HepG2 (cell line): ENCODE results near the gene ST6GALNAC2. TPM values are rescaled to one million over a fixed set of nuclear protein-coding genes. Genes with fewer than 3 reads are reported as not detected.

ENCODE experiments used
- ARID2 ChIP-seq: sonication (generic); formaldehyde crosslinking; IDR thresholded peaks from 2 replicates; pipeline ENCODE4 v1.8.1; 2022; ENCODE audit warnings: mild to moderate bottlenecking, missing genetic modification reagents, borderline replicate concordance
- CCDC6 ChIP-seq: sonication (generic); formaldehyde crosslinking; IDR thresholded peaks from 2 replicates; pipeline ENCODE4 v1.8.1; 2022; ENCODE audit warnings: mild to moderate bottlenecking, missing genetic modification reagents, moderate library complexity
- CREB3 ChIP-seq: sonication (generic); formaldehyde crosslinking; IDR thresholded peaks from 2 replicates; pipeline ENCODE4 v1.5.0; 2020; ENCODE audit warnings: missing genetic modification reagents
- FOSL1 ChIP-seq: sonication (generic); formaldehyde crosslinking; IDR thresholded peaks from 2 replicates; pipeline ENCODE4 v1.9.0; 2021; ENCODE audit warnings: missing genetic modification reagents, borderline replicate concordance
- HNF4G ChIP-seq, 2 experiments: sonication (generic) in 1 of 2; formaldehyde crosslinking in 1 of 2; IDR thresholded peaks; 2 replicates each; pipeline versions ENCODE4 v1.4.0 to v1.6.1; 2011 to 2020; ENCODE audit warnings: borderline replicate concordance in 2 of 2, low read depth in 2 of 2, mild to moderate bottlenecking in 2 of 2, low read length in 1 of 2, missing genetic modification reagents in 1 of 2, moderate library complexity in 1 of 2
- IKZF1 ChIP-seq: fragments of 450-650 bp; IDR thresholded peaks from 2 replicates; pipeline ENCODE4 v1.7.1; 2016
- MIER3 ChIP-seq: IDR thresholded peaks from 2 replicates; pipeline ENCODE4 v1.6.1; 2016; ENCODE audit warnings: missing compliant biosample characterization, borderline replicate concordance
- MXD1 ChIP-seq: sonication (generic); formaldehyde crosslinking; IDR thresholded peaks from 2 replicates; pipeline ENCODE4 v1.4.0; 2020; ENCODE audit warnings: mild to moderate bottlenecking, missing genetic modification reagents
- PRMT3 ChIP-seq: sonication (generic); formaldehyde crosslinking; IDR thresholded peaks from 2 replicates; pipeline ENCODE4 v1.8.1; 2022; ENCODE audit warnings: low read depth, mild to moderate bottlenecking, moderate library complexity, missing genetic modification reagents, borderline replicate concordance
- RELA ChIP-seq: sonication (generic); formaldehyde crosslinking; IDR thresholded peaks from 2 replicates; pipeline ENCODE4 v1.4.0; 2020; ENCODE audit warnings: missing genetic modification reagents
- RFXAP ChIP-seq: sonication (generic); formaldehyde crosslinking; IDR thresholded peaks from 2 replicates; pipeline ENCODE4 v1.4.0; 2020; ENCODE audit warnings: missing genetic modification reagents, borderline replicate concordance
- SIN3B ChIP-seq: fragments of 150-350 bp; IDR thresholded peaks from 2 replicates; pipeline ENCODE4 v1.6.1; 2014; ENCODE audit warnings: low read length
- ZNF256 ChIP-seq: sonication (generic); formaldehyde crosslinking; conservative IDR thresholded peaks from 2 replicates; pipeline ENCODE4 v1.4.0; 2020; ENCODE audit warnings: missing genetic modification reagents
- ZNF260 ChIP-seq: sonication (generic); formaldehyde crosslinking; IDR thresholded peaks from 2 replicates; pipeline ENCODE4 v1.4.0; 2020; ENCODE audit warnings: missing genetic modification reagents, low read depth, mild to moderate bottlenecking, borderline replicate concordance
- ZNF431 ChIP-seq: sonication (generic); formaldehyde crosslinking; IDR thresholded peaks from 2 replicates; pipeline ENCODE4 v1.9.0; 2022; ENCODE audit warnings: missing genetic modification reagents, low read depth, mild to moderate bottlenecking, borderline replicate concordance
- ZNF543 ChIP-seq: sonication (generic); formaldehyde crosslinking; IDR thresholded peaks from 2 replicates; pipeline ENCODE4 v1.4.0; 2020; ENCODE audit warnings: mild to moderate bottlenecking, missing genetic modification reagents
- ZNF552 ChIP-seq: sonication (generic); formaldehyde crosslinking; IDR thresholded peaks from 2 replicates; pipeline ENCODE4 v1.9.0; 2022; ENCODE audit warnings: missing genetic modification reagents, mild to moderate bottlenecking, borderline replicate concordance
- ZNF605 ChIP-seq: sonication (generic); formaldehyde crosslinking; IDR thresholded peaks from 2 replicates; pipeline ENCODE4 v1.8.0; 2022; ENCODE audit warnings: mild to moderate bottlenecking, missing genetic modification reagents
- ZNF619 ChIP-seq: sonication (generic); formaldehyde crosslinking; IDR thresholded peaks from 2 replicates; pipeline ENCODE4 v1.4.0; 2020; ENCODE audit warnings: mild to moderate bottlenecking, missing genetic modification reagents
- ZNF883 ChIP-seq: sonication (generic); formaldehyde crosslinking; IDR thresholded peaks from 2 replicates; pipeline ENCODE4 v1.5.1; 2020; ENCODE audit warnings: mild to moderate bottlenecking, missing genetic modification reagents; ENCODE audit errors: not compliant biosample characterization
- ZSCAN12 ChIP-seq: sonication (generic); formaldehyde crosslinking; IDR thresholded peaks from 2 replicates; pipeline ENCODE4 v1.9.0; 2021; ENCODE audit warnings: mild to moderate bottlenecking, missing genetic modification reagents
- polyA plus RNA-seq, 8 experiments: library from polyadenylated mRNA; depleted of rRNA in 3 of 8; stranded (reverse) in 7 of 8; unstranded in 1 of 8; fragments of >200 nt; fragmentation: Illumina TruSeq in 4 of 8; extraction: Trizol in 4 of 8; gene quantifications; 2 replicates each; pipeline versions ENCODE4 v1.2.1 to v1.2.3, GENCODE V29; 2011 to 2016; ENCODE audit warnings: low read depth in 4 of 8, missing spikeins in 1 of 8, mixed read lengths in 1 of 8; ENCODE audit not compliant: insufficient read depth in 1 of 8
- total RNA-seq, 5 experiments: library from RNA; depleted of rRNA; stranded (reverse); fragments of >200 nt; fragmentation: Illumina TruSeq; extraction: Trizol; gene quantifications; 2 replicates each; pipeline ENCODE4 v1.2.3, GENCODE V29; 2016; ENCODE audit warnings: low read depth in 1 of 5
- TF ChIP-seq, protein P1 (sequence below): sonication (generic); formaldehyde crosslinking; IDR thresholded peaks from 2 replicates; pipeline ENCODE4 v1.4.0; 2020; ENCODE audit warnings: missing genetic modification reagents, borderline replicate concordance

ST6GALNAC2 gene
- total and polyA plus RNA-seq, 2 of the 13 experiments (the other 11 are each of a cell fraction or from before 2014, with no cell fraction given): 0.12 to 0.49 TPM

DNA sequence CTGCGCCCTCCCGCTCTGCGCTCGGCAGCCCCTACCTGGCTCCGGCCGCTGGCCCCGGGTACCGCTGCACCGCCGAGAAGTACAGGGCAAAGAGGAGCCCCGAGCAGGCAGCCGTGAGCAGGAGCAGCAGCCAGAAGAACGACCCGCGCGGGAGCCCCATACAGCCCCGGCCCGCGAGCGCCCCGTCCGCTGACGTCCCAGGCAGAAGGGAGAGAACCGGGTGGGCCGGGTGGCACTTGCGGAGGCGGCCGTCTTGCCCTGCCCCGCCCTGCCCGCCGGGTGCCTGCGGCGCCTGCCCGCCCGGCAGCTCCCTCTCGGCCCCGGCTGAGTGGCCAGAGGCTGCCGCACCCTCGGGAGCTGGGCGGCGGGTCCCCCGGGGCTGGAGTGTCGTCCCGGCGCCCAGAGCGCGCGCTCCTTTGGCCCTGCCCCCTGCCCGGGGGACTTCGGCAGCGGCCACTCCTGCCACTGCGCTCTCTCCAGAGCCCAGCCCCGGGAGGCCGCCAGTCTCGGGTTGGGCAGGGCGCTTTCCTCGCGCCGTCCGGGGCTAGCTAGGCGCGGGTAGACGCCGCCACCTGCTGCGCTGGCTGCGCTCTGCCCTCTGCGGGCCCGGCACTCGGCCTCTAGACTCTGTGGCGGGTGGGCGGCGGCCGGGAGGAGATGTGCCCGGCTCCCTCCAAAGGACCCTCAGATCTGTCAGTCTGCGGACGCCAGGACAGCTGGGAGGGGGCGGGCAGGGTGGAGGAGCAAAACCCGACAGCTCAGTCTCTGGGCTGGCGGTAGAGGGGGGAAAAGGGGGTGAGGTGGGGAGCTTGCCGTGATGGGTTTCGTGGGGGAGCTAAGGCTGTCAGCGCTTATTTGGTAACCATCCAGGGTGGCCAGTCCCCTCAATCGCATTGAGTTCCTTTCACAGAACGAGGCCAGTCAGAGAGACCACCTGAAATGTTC lies at the start of gene ST6GALNAC2 (continued):
- TF ChIP-seq, protein P1, sequence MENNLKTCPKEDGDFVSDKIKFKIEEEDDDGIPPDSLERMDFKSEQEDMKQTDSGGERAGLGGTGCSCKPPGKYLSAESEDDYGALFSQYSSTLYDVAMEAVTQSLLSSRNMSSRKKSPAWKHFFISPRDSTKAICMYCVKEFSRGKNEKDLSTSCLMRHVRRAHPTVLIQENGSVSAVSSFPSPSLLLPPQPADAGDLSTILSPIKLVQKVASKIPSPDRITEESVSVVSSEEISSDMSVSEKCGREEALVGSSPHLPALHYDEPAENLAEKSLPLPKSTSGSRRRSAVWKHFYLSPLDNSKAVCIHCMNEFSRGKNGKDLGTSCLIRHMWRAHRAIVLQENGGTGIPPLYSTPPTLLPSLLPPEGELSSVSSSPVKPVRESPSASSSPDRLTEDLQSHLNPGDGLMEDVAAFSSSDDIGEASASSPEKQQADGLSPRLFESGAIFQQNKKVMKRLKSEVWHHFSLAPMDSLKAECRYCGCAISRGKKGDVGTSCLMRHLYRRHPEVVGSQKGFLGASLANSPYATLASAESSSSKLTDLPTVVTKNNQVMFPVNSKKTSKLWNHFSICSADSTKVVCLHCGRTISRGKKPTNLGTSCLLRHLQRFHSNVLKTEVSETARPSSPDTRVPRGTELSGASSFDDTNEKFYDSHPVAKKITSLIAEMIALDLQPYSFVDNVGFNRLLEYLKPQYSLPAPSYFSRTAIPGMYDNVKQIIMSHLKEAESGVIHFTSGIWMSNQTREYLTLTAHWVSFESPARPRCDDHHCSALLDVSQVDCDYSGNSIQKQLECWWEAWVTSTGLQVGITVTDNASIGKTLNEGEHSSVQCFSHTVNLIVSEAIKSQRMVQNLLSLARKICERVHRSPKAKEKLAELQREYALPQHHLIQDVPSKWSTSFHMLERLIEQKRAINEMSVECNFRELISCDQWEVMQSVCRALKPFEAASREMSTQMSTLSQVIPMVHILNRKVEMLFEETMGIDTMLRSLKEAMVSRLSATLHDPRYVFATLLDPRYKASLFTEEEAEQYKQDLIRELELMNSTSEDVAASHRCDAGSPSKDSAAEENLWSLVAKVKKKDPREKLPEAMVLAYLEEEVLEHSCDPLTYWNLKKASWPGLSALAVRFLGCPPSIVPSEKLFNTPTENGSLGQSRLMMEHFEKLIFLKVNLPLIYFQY (CRISPR knock-in tag): peak; percentile 72; the same call in 1 of the 2 replicates
- no peak for TF ChIP-seq RELA (CRISPR knock-in tag)
- peak; percentile 71; the same call in 1 of the 2 replicates for TF ChIP-seq ZNF619 (CRISPR knock-in tag)
- TF ChIP-seq ZNF552 (CRISPR knock-in tag): no peak
- no peak for TF ChIP-seq ZSCAN12 (CRISPR knock-in tag)
- no peak for TF ChIP-seq FOSL1
- no peak for TF ChIP-seq MXD1 (CRISPR knock-in tag)
- TF ChIP-seq IKZF1: no peak
- no peak for TF ChIP-seq ZNF260 (CRISPR knock-in tag)
- no peak for TF ChIP-seq SIN3B
- TF ChIP-seq ZNF431: no peak
- TF ChIP-seq ARID2: no peak
- TF ChIP-seq RFXAP: no peak
- peak; percentile 54 for TF ChIP-seq ZNF883
- TF ChIP-seq HNF4G (IDR thresholded peaks at IDR 0.05; ENCODE audit: borderline replicate concordance, low read depth, low read length): no peak
- TF ChIP-seq HNF4G (CRISPR knock-in tag; IDR thresholded peaks at IDR 0.05; ENCODE audit: borderline replicate concordance, low read depth): peak; percentile 16; the same call in 1 of the 2 replicates
- TF ChIP-seq CREB3: no peak
- no peak for TF ChIP-seq MIER3
- TF ChIP-seq CCDC6 (CRISPR knock-in tag): peak; percentile 40; the same call in 1 of the 2 replicates
- no peak for TF ChIP-seq PRMT3 (CRISPR knock-in tag)
- TF ChIP-seq ZNF605 (CRISPR knock-in tag): no peak
- TF ChIP-seq ZNF543 (CRISPR knock-in tag): 0 out of 2 replicates have a peak, but pooled peaks have one; percentile 40
- no peak for TF ChIP-seq ZNF256 (CRISPR knock-in tag)
